Measurements from ENCODE around the gene ADAM15.
A peak's percentile ranks its signal among the peaks of the same experiment; 100 is the strongest.

The ADAM15 gene

GRCh38 chr1:155084722-155085503 lies 33.8 kb downstream of the ADAM15 start:
- peak; percentile 73 to 86 (median 77) for DNase-seq (ENCODE audit: low read depth in 3 of 3, low spot score in 1 of 3)

GRCh38 chr1:155085504-155086127 lies 34.5 kb downstream of the ADAM15 start:
- DNase-seq (ENCODE audit: low read depth in 3 of 3, low spot score in 1 of 3), result peak; percentile 50 to 59 (median 58)

GRCh38 chr1:155086128-155086741 lies 35.1 kb downstream of the ADAM15 start:
- DNase-seq (ENCODE audit: low read depth in 3 of 3, low spot score in 1 of 3), result peak; percentile 24 to 82 (median 64)

GRCh38 chr1:155086856-155087535 lies 35.9 kb downstream of the ADAM15 start:
- no peak for DNase-seq (ENCODE audit: low read depth in 3 of 3, low spot score in 1 of 3)

GRCh38 chr1:155091071-155092051 lies 40.2 kb downstream of the ADAM15 start:
- peak; percentile 50 to 78 (median 66) for DNase-seq (ENCODE audit: low read depth in 3 of 3, low spot score in 1 of 3)

GRCh38 chr1:155092131-155092530 lies 41.0 kb downstream of the ADAM15 start:
- DNase-seq (ENCODE audit: low read depth in 3 of 3, low spot score in 1 of 3), result no peak

- DNase-seq (ENCODE audit: low read depth in 3 of 3, low spot score in 1 of 3), result no peak
Observed at GRCh38 chr1:155092641-155093040, 41.5 kb downstream of the ADAM15 start.

GRCh38 chr1:155093911-155094621 lies 43.0 kb downstream of the ADAM15 start:
- no peak for DNase-seq (ENCODE audit: low read depth in 3 of 3, low spot score in 1 of 3)

- DNase-seq (ENCODE audit: low read depth in 3 of 3, low spot score in 1 of 3), result no peak
Observed at GRCh38 chr1:155094622-155094948, 43.5 kb downstream of the ADAM15 start.

- no peak for DNase-seq (ENCODE audit: low read depth in 3 of 3, low spot score in 1 of 3)
Observed at GRCh38 chr1:155099331-155099730, 48.2 kb downstream of the ADAM15 start.

- DNase-seq (ENCODE audit: low read depth in 3 of 3, low spot score in 1 of 3), result no peak
Observed at GRCh38 chr1:155103325-155103724, 52.2 kb downstream of the ADAM15 start.

- DNase-seq (ENCODE audit: low read depth in 3 of 3, low spot score in 1 of 3), result no peak
Observed at GRCh38 chr1:155104605-155105534, 53.8 kb downstream of the ADAM15 start.

GRCh38 chr1:155105604-155106011 lies 54.5 kb downstream of the ADAM15 start:
- no peak for DNase-seq (ENCODE audit: low read depth in 3 of 3, low spot score in 1 of 3)

- no peak for DNase-seq (ENCODE audit: low read depth in 3 of 3, low spot score in 1 of 3)
Observed at GRCh38 chr1:155106862-155107261, 55.7 kb downstream of the ADAM15 start.

GRCh38 chr1:155107309-155108264 lies 56.5 kb downstream of the ADAM15 start:
- no peak for DNase-seq (ENCODE audit: low read depth in 3 of 3, low spot score in 1 of 3)

GRCh38 chr1:155108296-155108695 lies 57.2 kb downstream of the ADAM15 start:
- DNase-seq (ENCODE audit: low read depth in 3 of 3, low spot score in 1 of 3), result no peak

GRCh38 chr1:155110381-155110780 lies 59.3 kb downstream of the ADAM15 start:
- no peak for DNase-seq (ENCODE audit: low read depth in 3 of 3, low spot score in 1 of 3)

- no peak for DNase-seq (ENCODE audit: low read depth in 3 of 3, low spot score in 1 of 3)
Observed at GRCh38 chr1:155110826-155111225, 59.7 kb downstream of the ADAM15 start.
